ENCODE measurements around the gene NCAPG2. TPM values are rescaled to one million over a fixed set of nuclear protein-coding genes. Genes with fewer than 3 reads are reported as not detected.
"Not testable (repeated sequence)": the region's sequence is repeated elsewhere in the genome, so short reads cannot be mapped to it uniquely, and the experiment has no call there.

NCAPG2 gene
- total RNA-seq, 1 experiment from 2014 or later: 99.4 TPM

DNA sequence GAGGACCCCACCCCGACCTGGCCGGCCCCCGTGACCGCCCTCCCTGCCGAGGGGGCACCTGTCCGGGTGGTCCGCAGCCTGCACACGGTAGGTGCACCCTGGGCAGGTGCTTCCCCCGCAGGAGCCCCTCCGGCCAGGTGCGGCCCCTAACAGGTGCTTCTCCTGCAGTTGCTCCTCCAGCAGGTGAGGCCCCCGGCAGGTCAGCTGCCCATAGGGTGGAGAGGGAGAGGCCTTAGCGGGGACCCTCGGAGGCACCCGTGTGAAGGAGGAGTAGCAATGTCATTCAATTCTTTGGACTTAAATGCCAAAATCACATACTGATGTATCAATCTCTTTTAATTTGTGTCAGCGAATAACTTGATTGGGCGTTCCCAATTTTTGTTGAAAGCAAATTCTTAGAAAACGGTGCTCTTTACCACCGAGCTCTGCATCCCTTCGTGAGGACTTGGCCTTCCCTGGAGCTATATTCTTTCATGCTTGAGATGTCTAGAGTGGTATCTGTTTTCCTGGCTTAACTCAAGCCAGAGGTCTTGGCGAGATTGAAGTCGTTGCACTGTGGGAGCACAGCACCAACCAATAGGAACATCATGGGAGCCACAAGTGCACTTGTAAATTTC is 738 bp upstream of the NCAPG2 start:
- TF ChIP-seq, protein P1, sequence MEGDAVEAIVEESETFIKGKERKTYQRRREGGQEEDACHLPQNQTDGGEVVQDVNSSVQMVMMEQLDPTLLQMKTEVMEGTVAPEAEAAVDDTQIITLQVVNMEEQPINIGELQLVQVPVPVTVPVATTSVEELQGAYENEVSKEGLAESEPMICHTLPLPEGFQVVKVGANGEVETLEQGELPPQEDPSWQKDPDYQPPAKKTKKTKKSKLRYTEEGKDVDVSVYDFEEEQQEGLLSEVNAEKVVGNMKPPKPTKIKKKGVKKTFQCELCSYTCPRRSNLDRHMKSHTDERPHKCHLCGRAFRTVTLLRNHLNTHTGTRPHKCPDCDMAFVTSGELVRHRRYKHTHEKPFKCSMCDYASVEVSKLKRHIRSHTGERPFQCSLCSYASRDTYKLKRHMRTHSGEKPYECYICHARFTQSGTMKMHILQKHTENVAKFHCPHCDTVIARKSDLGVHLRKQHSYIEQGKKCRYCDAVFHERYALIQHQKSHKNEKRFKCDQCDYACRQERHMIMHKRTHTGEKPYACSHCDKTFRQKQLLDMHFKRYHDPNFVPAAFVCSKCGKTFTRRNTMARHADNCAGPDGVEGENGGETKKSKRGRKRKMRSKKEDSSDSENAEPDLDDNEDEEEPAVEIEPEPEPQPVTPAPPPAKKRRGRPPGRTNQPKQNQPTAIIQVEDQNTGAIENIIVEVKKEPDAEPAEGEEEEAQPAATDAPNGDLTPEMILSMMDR (conservative IDR thresholded peaks at IDR 0.05): no peak
- Histone ChIP-seq H3K4ac (ENCODE audit: low read depth, low read length) (no peak overlapping the region), H2BK20ac (ENCODE audit: low read depth, low read length, poor library complexity, severe bottlenecking) (no peak overlapping the region), H2BK12ac (ENCODE audit: insufficient read length, low read depth, low read length) (no peak overlapping the region), H2BK15ac (ENCODE audit: low read depth, low read length) (no peak overlapping the region), H2AFZ (ENCODE audit: low read length) (no peak overlapping the region), H3K9ac (ENCODE audit: extremely low read depth, insufficient read length, low read length) (no peak overlapping the region), H3K23me2 (ENCODE audit: insufficient read length, low read depth, low read length, poor library complexity, severe bottlenecking) (peaks cover 18% of the 10 kb centered on the region), H4K91ac (ENCODE audit: insufficient read length, low read depth, low read length) (no peak overlapping the region), H3K23ac (ENCODE audit: insufficient read length, low read depth, low read length) (no peak overlapping the region), H3K4me2 (ENCODE audit: insufficient read depth, insufficient read length, low read length) (peak overlapping the region; percentile 89), H3K14ac (ENCODE audit: insufficient read depth, low read length) (no peak overlapping the region), H3K9me3 (ENCODE audit: control insufficient read depth, low read depth, low read length) (peaks cover 10% of the 10 kb centered on the region), H3K79me1 (ENCODE audit: insufficient read depth, low read depth, low read length, poor library complexity, severe bottlenecking) (peaks cover 3% of the 10 kb centered on the region), H3T11ph (ENCODE audit: low read length) (no peak overlapping the region), H2BK5ac (ENCODE audit: insufficient read length, low read length) (no peak overlapping the region), H4K8ac (replicated peaks; ENCODE audit: insufficient read length, low read depth, low read length) (no peak overlapping the region), H2AK5ac (ENCODE audit: insufficient read length, low read length) (no peak overlapping the region), H4K5ac (ENCODE audit: insufficient read length, low read depth, low read length) (no peak overlapping the region), H3K27me3 (ENCODE audit: insufficient read depth, low read length) (no peaks in the 10 kb centered on the region), H3K18ac (ENCODE audit: insufficient read length, low read depth, low read length) (no peak overlapping the region), H4K20me1 (ENCODE audit: control insufficient read depth, insufficient read depth, insufficient read length) (no peaks in the 10 kb centered on the region), H2BK120ac (ENCODE audit: low read depth, low read length, poor library complexity, severe bottlenecking) (no peak overlapping the region), H3K79me2 (ENCODE audit: insufficient read depth, low read length) (peaks cover 16% of the 10 kb centered on the region; the same call in 1 of the 2 replicates), H3K27ac (ENCODE audit: insufficient read length, low read depth, low read length) (no peak overlapping the region), H3K56ac (ENCODE audit: insufficient read length, low read depth, low read length) (no peak overlapping the region), H3K4me1 (ENCODE audit: insufficient read depth, low read length) (peaks cover 3% of the 10 kb centered on the region)
- no peak for DNase-seq
- no peaks in the 10 kb centered on the region; the same call in 1 of the 2 replicates for H3K27me3 Mint-ChIP-seq (ENCODE audit: low read depth)
- peaks cover 8 to 9% of the 10 kb centered on the region in 2 experiments; a peak in 4 of 5 replicates for H3K9me3 Mint-ChIP-seq
- peak overlapping the region in 2 of 3 experiments; percentile 4 to 12; a peak in 2 of 7 replicates for H3K27ac Mint-ChIP-seq
- peaks cover 41 to 42% of the 10 kb centered on the region in 2 experiments for H3K4me1 Mint-ChIP-seq
- peak overlapping the region; percentile 81 to 86 for H3K4me3 Mint-ChIP-seq
- no CpG with 5 or more reads among the region's 22 CpGs for WGBS (ENCODE audit: extremely low coverage, insufficient read length, low lambda C conversion rate)
- peaks cover 16 to 27% (median 26%) of the 10 kb centered on the region in 3 experiments for H3K36me3 Mint-ChIP-seq (ENCODE audit: insufficient read depth in 1 of 3, low read depth in 3 of 3)

DNA sequence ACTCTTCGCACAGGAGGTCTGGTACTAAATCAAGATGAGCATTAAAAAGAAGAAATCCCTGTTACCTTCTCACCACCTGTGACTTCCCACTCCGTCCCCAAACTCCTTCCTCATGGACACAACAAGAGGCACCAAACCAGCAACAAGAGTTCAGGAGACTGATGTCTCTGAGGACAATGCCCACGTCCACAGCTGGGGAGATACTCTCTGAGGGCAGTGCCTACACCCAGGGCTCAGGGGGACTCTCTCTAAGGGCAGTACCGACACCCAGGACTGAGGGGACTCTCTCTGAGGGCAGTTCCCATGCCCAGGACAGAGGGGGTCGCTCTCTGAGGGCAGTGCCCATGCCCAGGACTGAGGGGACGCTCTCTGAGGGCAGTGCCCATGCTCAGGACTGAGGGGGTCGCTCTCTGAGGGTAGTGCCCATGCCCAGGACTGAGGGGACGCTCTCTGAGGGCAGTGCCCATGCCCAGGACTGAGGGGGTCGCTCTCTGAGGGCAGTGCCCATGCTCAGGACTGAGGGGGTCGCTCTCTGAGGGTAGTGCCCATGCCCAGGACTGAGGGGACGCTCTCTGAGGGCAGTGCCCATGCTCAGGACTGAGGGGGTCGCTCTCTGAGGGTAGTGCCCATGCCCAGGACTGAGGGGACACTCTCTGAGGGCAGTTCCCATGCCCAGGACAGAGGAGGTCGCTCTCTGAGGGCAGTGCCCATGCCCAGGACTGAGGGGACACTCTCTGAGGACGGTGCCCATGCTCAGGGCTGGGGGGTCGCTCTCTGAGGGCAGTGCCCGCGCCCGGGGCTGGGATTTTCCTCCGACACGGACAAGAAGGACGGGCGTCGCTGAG is 703 bp downstream of the NCAPG2 start:
- H4K20me1 ChIP-seq (ENCODE audit: control insufficient read depth, insufficient read depth, insufficient read length); H3T11ph ChIP-seq (ENCODE audit: low read length); H3K56ac ChIP-seq (ENCODE audit: insufficient read length, low read depth, low read length); H4K5ac ChIP-seq (ENCODE audit: insufficient read length, low read depth, low read length); H3K4me1 ChIP-seq (ENCODE audit: insufficient read depth, low read length); H3K27ac ChIP-seq (ENCODE audit: insufficient read length, low read depth, low read length); H2BK20ac ChIP-seq (ENCODE audit: low read depth, low read length, poor library complexity, severe bottlenecking); H2AFZ ChIP-seq (ENCODE audit: low read length); H3K4ac ChIP-seq (ENCODE audit: low read depth, low read length); H2BK15ac ChIP-seq (ENCODE audit: low read depth, low read length); H3K23ac ChIP-seq (ENCODE audit: insufficient read length, low read depth, low read length); H2AK5ac ChIP-seq (ENCODE audit: insufficient read length, low read length); H2BK12ac ChIP-seq (ENCODE audit: insufficient read length, low read depth, low read length); H4K8ac ChIP-seq (replicated peaks; ENCODE audit: insufficient read length, low read depth, low read length); H3K27me3 Mint-ChIP-seq (ENCODE audit: low read depth); H4K91ac ChIP-seq (ENCODE audit: insufficient read length, low read depth, low read length); H3K9me3 Mint-ChIP-seq; H3K27me3 ChIP-seq (ENCODE audit: insufficient read depth, low read length); DNase-seq; H3K79me1 ChIP-seq (ENCODE audit: insufficient read depth, low read depth, low read length, poor library complexity, severe bottlenecking); H2BK120ac ChIP-seq (ENCODE audit: low read depth, low read length, poor library complexity, severe bottlenecking); H2BK5ac ChIP-seq (ENCODE audit: insufficient read length, low read length): not testable (repeated sequence)
- WGBS (ENCODE audit: extremely low coverage, insufficient read length, low lambda C conversion rate): no CpG with 5 or more reads among the region's 23 CpGs
- peak overlapping the region; percentile 90 for H3K9ac ChIP-seq (ENCODE audit: extremely low read depth, insufficient read length, low read length)
- peaks cover 24 to 40% (median 37%) of the 10 kb centered on the region in 3 experiments for H3K36me3 Mint-ChIP-seq (ENCODE audit: insufficient read depth in 1 of 3, low read depth in 3 of 3)
- peak overlapping the region; percentile 95 for H3K14ac ChIP-seq (ENCODE audit: insufficient read depth, low read length)
- peak overlapping the region; percentile 81 to 86 for H3K4me3 Mint-ChIP-seq
- peaks cover 19% of the 10 kb centered on the region; the same call in 1 of the 2 replicates for H3K79me2 ChIP-seq (ENCODE audit: insufficient read depth, low read length)
- H3K23me2 ChIP-seq (ENCODE audit: insufficient read length, low read depth, low read length, poor library complexity, severe bottlenecking): peaks cover 18% of the 10 kb centered on the region
- H3K27ac Mint-ChIP-seq: peak overlapping the region; percentile 7 to 96 (median 91); a peak in 5 of 7 replicates
- H3K9me3 ChIP-seq (ENCODE audit: control insufficient read depth, low read depth, low read length): peaks cover 10% of the 10 kb centered on the region
- peak overlapping the region; percentile 89 for H3K4me2 ChIP-seq (ENCODE audit: insufficient read depth, insufficient read length, low read length)
- peak overlapping the region; percentile 76 for H3K18ac ChIP-seq (ENCODE audit: insufficient read length, low read depth, low read length)
- H3K4me1 Mint-ChIP-seq: peaks cover 41 to 42% of the 10 kb centered on the region in 2 experiments
